Subcutaneous abdominal adipose tissue (tissue), 5 donors: ENCODE results near the gene TAF3.

Experiments used
- H3K27ac ChIP-seq: one replicate; pipeline ENCODE4 v1.7.0; 2013; ENCODE audit warnings: low read depth, mild to moderate bottlenecking, inconsistent platforms, low read length, moderate library complexity
- H3K27me3 ChIP-seq, 5 donors: one replicate each; pipeline ENCODE4 v1.7.0; 2013; ENCODE audit warnings: low read length in 5 of 5, inconsistent platforms in 1 of 5; ENCODE audit not compliant: control insufficient read depth in 5 of 5, insufficient read depth in 4 of 5
- H3K36me3 ChIP-seq, 5 donors: one replicate each; pipeline ENCODE4 v1.7.0; 2013; ENCODE audit warnings: low read length in 5 of 5; ENCODE audit not compliant: control insufficient read depth in 5 of 5, insufficient read depth in 5 of 5
- H3K4me1 ChIP-seq, 5 donors: one replicate each; pipeline ENCODE4 v1.7.0; 2013; ENCODE audit warnings: low read length in 5 of 5, mild to moderate bottlenecking in 3 of 5, moderate library complexity in 1 of 5; ENCODE audit not compliant: control insufficient read depth in 5 of 5, insufficient read depth in 5 of 5
- H3K4me3 ChIP-seq, 5 donors: one replicate each; pipeline ENCODE4 v1.7.0; 2013; ENCODE audit warnings: low read length in 5 of 5, low read depth in 1 of 5
- H3K9ac ChIP-seq, 5 donors: one replicate each; pipeline ENCODE4 v1.7.0; 2013; ENCODE audit warnings: low read length in 5 of 5, mild to moderate bottlenecking in 4 of 5, moderate library complexity in 3 of 5
- H3K9me3 ChIP-seq, 5 donors: one replicate each; pipeline ENCODE4 v1.7.0; 2013; ENCODE audit warnings: low read length in 5 of 5; ENCODE audit not compliant: control insufficient read depth in 5 of 5
- donor health status: healthy.
- donor health status: healthy.
- donor health status: healthy.
- donor health status: healthy.
- donor health status: healthy.

The TAF3 gene

GRCh38 chr10:7862121-7862514 is 43.8 kb downstream of the TAF3 start:
- Histone ChIP-seq H3K9me3 (peaks cover 0 to 14% (median 12%) of the 10 kb centered on the region in 5 donors), H3K4me3 (no peak overlapping the region), H3K27me3 (no peaks in the 10 kb centered on the region), H3K4me1 (peaks cover 0 to 13% (median 6%) of the 10 kb centered on the region in 5 donors), H3K9ac (no peak overlapping the region), H3K36me3 (no peaks in the 10 kb centered on the region), H3K27ac (no peak overlapping the region)

- no peak overlapping the region for H3K9ac ChIP-seq
- no peaks in the 10 kb centered on the region for H3K4me1 ChIP-seq
- H3K27ac ChIP-seq: no peak overlapping the region
- H3K9me3 ChIP-seq: peaks cover 0 to 13% (median 11%) of the 10 kb centered on the region in 5 donors
- H3K4me3 ChIP-seq: no peak overlapping the region
- H3K27me3 ChIP-seq: no peaks in the 10 kb centered on the region
- H3K36me3 ChIP-seq: no peaks in the 10 kb centered on the region
These were observed 47.9 kb downstream of the TAF3 start for GRCh38 chr10:7866176-7866575.

GRCh38 chr10:7872041-7872442 is 53.7 kb downstream of the TAF3 start:
- Histone ChIP-seq H3K4me3 (peak overlapping the region; percentile 45 to 68 (median 56)), H3K27me3 (no peaks in the 10 kb centered on the region), H3K36me3 (no peaks in the 10 kb centered on the region), H3K27ac (no peak overlapping the region), H3K9ac (peak overlapping the region in 3 of 5 donors; percentile 31 to 63 (median 59)), H3K4me1 (peaks cover 0 to 5% (median 0%) of the 10 kb centered on the region in 5 donors), H3K9me3 (no peaks in the 10 kb centered on the region)

GRCh38 chr10:7874864-7875263 is 56.6 kb downstream of the TAF3 start:
- no peak overlapping the region for H3K4me3 ChIP-seq
- no peak overlapping the region for H3K27ac ChIP-seq
- no peaks in the 10 kb centered on the region for H3K9me3 ChIP-seq
- H3K27me3 ChIP-seq: no peaks in the 10 kb centered on the region
- peaks cover 0 to 5% (median 0%) of the 10 kb centered on the region in 5 donors for H3K4me1 ChIP-seq
- H3K9ac ChIP-seq: no peak overlapping the region
- H3K36me3 ChIP-seq: no peaks in the 10 kb centered on the region

- no peaks in the 10 kb centered on the region for H3K36me3 ChIP-seq
- no peaks in the 10 kb centered on the region for H3K27me3 ChIP-seq
- no peaks in the 10 kb centered on the region for H3K9me3 ChIP-seq
- no peak overlapping the region for H3K27ac ChIP-seq
- H3K4me3 ChIP-seq: no peak overlapping the region
- no peak overlapping the region for H3K9ac ChIP-seq
- peaks cover 0 to 5% (median 0%) of the 10 kb centered on the region in 5 donors for H3K4me1 ChIP-seq
These were observed 58.3 kb downstream of the TAF3 start for GRCh38 chr10:7876541-7877127.

- Histone ChIP-seq H3K9ac (no peak overlapping the region), H3K4me1 (no peaks in the 10 kb centered on the region), H3K36me3 (no peaks in the 10 kb centered on the region), H3K27ac (no peak overlapping the region), H3K4me3 (no peak overlapping the region), H3K9me3 (no peaks in the 10 kb centered on the region), H3K27me3 (no peaks in the 10 kb centered on the region)
These were observed 62.8 kb downstream of the TAF3 start for GRCh38 chr10:7881119-7881518.

GRCh38 chr10:7886056-7886455 is 67.8 kb downstream of the TAF3 start:
- no peaks in the 10 kb centered on the region for H3K9me3 ChIP-seq
- H3K27me3 ChIP-seq: no peaks in the 10 kb centered on the region
- H3K4me3 ChIP-seq: no peak overlapping the region
- no peak overlapping the region for H3K27ac ChIP-seq
- no peak overlapping the region for H3K9ac ChIP-seq
- no peaks in the 10 kb centered on the region for H3K36me3 ChIP-seq
- no peaks in the 10 kb centered on the region for H3K4me1 ChIP-seq

GRCh38 chr10:7887174-7887816 is 69.0 kb downstream of the TAF3 start:
- H3K4me1 ChIP-seq: no peaks in the 10 kb centered on the region
- H3K27me3 ChIP-seq: no peaks in the 10 kb centered on the region
- no peaks in the 10 kb centered on the region for H3K9me3 ChIP-seq
- H3K4me3 ChIP-seq: no peak overlapping the region
- H3K27ac ChIP-seq: no peak overlapping the region
- H3K9ac ChIP-seq: no peak overlapping the region
- no peaks in the 10 kb centered on the region for H3K36me3 ChIP-seq

- no peaks in the 10 kb centered on the region for H3K27me3 ChIP-seq
- H3K9ac ChIP-seq: no peak overlapping the region
- H3K27ac ChIP-seq: no peak overlapping the region
- no peak overlapping the region for H3K4me3 ChIP-seq
- H3K36me3 ChIP-seq: no peaks in the 10 kb centered on the region
- no peaks in the 10 kb centered on the region for H3K9me3 ChIP-seq
- H3K4me1 ChIP-seq: no peaks in the 10 kb centered on the region
These were observed 71.7 kb downstream of the TAF3 start for GRCh38 chr10:7889947-7890542.

- Histone ChIP-seq H3K4me3 (no peak overlapping the region), H3K9me3 (no peaks in the 10 kb centered on the region)
These were observed 72.5 kb downstream of the TAF3 start for GRCh38 chr10:7890781-7891180.

More at GRCh38 chr10:7890781-7891180, 72.5 kb downstream of the TAF3 start:
- Histone ChIP-seq H3K9ac (no peak overlapping the region), H3K27ac (no peak overlapping the region), H3K36me3 (no peaks in the 10 kb centered on the region), H3K4me1 (no peaks in the 10 kb centered on the region), H3K27me3 (no peaks in the 10 kb centered on the region)
